ENCODE data around the gene CD200R1.

GRCh38 chr3:112925969-112926368 lies 48.9 kb downstream of the CD200R1 start:
- TF ChIP-seq CTCF (conservative IDR thresholded peaks at IDR 0.05; ENCODE audit: low read length) (no peak), EZH2phosphoT487 (IDR thresholded peaks at IDR 0.05; ENCODE audit: borderline replicate concordance, low read depth, low read length) (no peak)
